HEK293 (cell line): Measurements from ENCODE around the gene LRRC8E.

ENCODE experiments used
- CTCF ChIA-PET: fragments of 350-600 bp; formaldehyde crosslinking; extraction: SDS; loops from one replicate; lab custom pipeline; 2021; ENCODE audit warnings: antibody characterized with exemption; lab: Yijun Ruan, JAX
- POLR2A ChIA-PET: fragments of 300-600 bp; formaldehyde crosslinking; extraction: SDS; loops from one replicate; lab custom pipeline; 2020; ENCODE audit warnings: antibody characterized with exemption, inconsistent platforms; lab: Yijun Ruan, JAX
- H3K27ac ChIP-seq: fragments of 200-500 bp; sonication (Bioruptor generic); 2 replicates; pipeline ENCODE4 v1.5.1; 2014; ENCODE audit warnings: low read depth, low read length, control low read depth, inconsistent platforms; ENCODE audit errors: extremely low read depth
- H3K36me3 ChIP-seq, 2 experiments: fragments of 200-500 bp in 1 of 2; sonication (Bioruptor generic) in 1 of 2; 1 replicate in 1 of 2; 2 replicates in 1 of 2; pipeline ENCODE4 v1.5.1; 2014 to 2017; ENCODE audit warnings: inconsistent platforms in 2 of 2, low read length in 2 of 2; ENCODE audit not compliant: control insufficient read depth in 2 of 2, insufficient read depth in 1 of 2
- H3K4me1 ChIP-seq: fragments of 200-500 bp; sonication (Bioruptor generic); 2 replicates; pipeline ENCODE4 v1.5.1; 2014; ENCODE audit warnings: mild to moderate bottlenecking, low read length, inconsistent platforms; ENCODE audit not compliant: control insufficient read depth, insufficient read depth
- H3K4me3 ChIP-seq: 2 replicates; pipeline ENCODE4 v1.5.1; 2011; ENCODE audit warnings: low read depth, mild to moderate bottlenecking, control low read depth, low read length, moderate library complexity
- H3K9me3 ChIP-seq: fragments of 200-500 bp; sonication (Bioruptor generic); 2 replicates; pipeline ENCODE4 v1.5.1; 2014; ENCODE audit warnings: low read depth, low read length, inconsistent platforms; ENCODE audit not compliant: control insufficient read depth, insufficient read depth
- HOXC10 ChIP-seq: sonication (generic); formaldehyde crosslinking; IDR thresholded peaks from 2 replicates; pipeline ENCODE4 v1.8.1; 2023; ENCODE audit warnings: mild to moderate bottlenecking, missing genetic modification reagents
- KLF16 ChIP-seq: fragments of 450-650 bp; formaldehyde crosslinking; IDR thresholded peaks from 2 replicates; pipeline ENCODE4 v1.5.1; 2017; ENCODE audit warnings: missing biosample characterization, missing genetic modification characterization
- KLF9 ChIP-seq: fragments of 450-650 bp; formaldehyde crosslinking; IDR thresholded peaks from 2 replicates; pipeline ENCODE4 v1.5.1; 2016; ENCODE audit warnings: missing biosample characterization, missing genetic modification characterization, low read depth
- REPIN1 ChIP-seq: fragments of 450-650 bp; formaldehyde crosslinking; IDR thresholded peaks from 2 replicates; pipeline ENCODE4 v1.5.1; 2017; ENCODE audit warnings: missing biosample characterization, missing genetic modification characterization, low read depth
- YY1 ChIP-seq: fragments of 450-650 bp; formaldehyde crosslinking; IDR thresholded peaks from 2 replicates; pipeline ENCODE4 v1.5.1; 2018; ENCODE audit warnings: missing biosample characterization, missing genetic modification characterization
- ZNF132 ChIP-seq: fragments of 450-650 bp; formaldehyde crosslinking; IDR thresholded peaks from 2 replicates; pipeline ENCODE4 v1.5.1; 2017; ENCODE audit warnings: missing biosample characterization, missing genetic modification characterization, borderline replicate concordance
- ZNF19 ChIP-seq: fragments of 450-650 bp; formaldehyde crosslinking; IDR thresholded peaks from 2 replicates; pipeline ENCODE4; 2016; ENCODE audit warnings: missing biosample characterization, missing genetic modification characterization, low read depth
- ZNF350 ChIP-seq: fragments of 450-650 bp; formaldehyde crosslinking; IDR thresholded peaks from 2 replicates; pipeline ENCODE4 v1.5.0; 2017; ENCODE audit warnings: missing biosample characterization, mild to moderate bottlenecking, missing genetic modification characterization
- ZNF423 ChIP-seq: fragments of 450-650 bp; formaldehyde crosslinking; IDR thresholded peaks from 2 replicates; pipeline ENCODE4 v1.5.1; 2016; ENCODE audit warnings: missing biosample characterization, missing genetic modification characterization
- ZNF48 ChIP-seq: fragments of 450-650 bp; formaldehyde crosslinking; IDR thresholded peaks from 2 replicates; pipeline ENCODE4 v1.5.1; 2016; ENCODE audit warnings: missing biosample characterization, missing genetic modification characterization
- ZNF544 ChIP-seq: fragments of 450-650 bp; formaldehyde crosslinking; IDR thresholded peaks from 2 replicates; pipeline ENCODE4 v1.5.0; 2017; ENCODE audit warnings: missing biosample characterization, missing genetic modification characterization
- ZNF585B ChIP-seq: fragments of 450-650 bp; formaldehyde crosslinking; IDR thresholded peaks from 2 replicates; pipeline ENCODE4 v1.5.1; 2016; ENCODE audit warnings: missing biosample characterization, missing genetic modification characterization
- ZNF623 ChIP-seq: fragments of 450-650 bp; formaldehyde crosslinking; IDR thresholded peaks from 2 replicates; pipeline ENCODE4 v1.5.1; 2016; ENCODE audit warnings: missing biosample characterization, missing genetic modification characterization
- ZNF830 ChIP-seq: fragments of 450-650 bp; IDR thresholded peaks from 2 replicates; pipeline ENCODE4 v1.5.0; 2018; ENCODE audit warnings: missing biosample characterization, missing genetic modification characterization, low read depth, mild to moderate bottlenecking, moderate library complexity
- TF ChIP-seq, protein P1 (sequence below): fragments of 450-650 bp; formaldehyde crosslinking; optimal IDR thresholded peaks from 2 replicates; pipeline ENCODE3; 2016; ENCODE audit warnings: missing biosample characterization, mild to moderate bottlenecking, missing genetic modification characterization
- TF ChIP-seq, protein P2 (sequence below): fragments of 450-650 bp; formaldehyde crosslinking; IDR thresholded peaks from 2 replicates; pipeline ENCODE4 v1.5.1; 2016; ENCODE audit warnings: missing biosample characterization, missing genetic modification characterization, borderline replicate concordance
- TF ChIP-seq, protein P3 (sequence below): fragments of 450-650 bp; formaldehyde crosslinking; IDR thresholded peaks from 2 replicates; pipeline ENCODE4 v1.5.1; 2016; ENCODE audit warnings: missing biosample characterization, missing genetic modification characterization
- TF ChIP-seq, protein P4 (sequence below): fragments of 450-650 bp; formaldehyde crosslinking; IDR thresholded peaks from 2 replicates; pipeline ENCODE4 v1.5.1; 2017; ENCODE audit warnings: missing biosample characterization, missing genetic modification characterization
- TF ChIP-seq, protein P5 (sequence below): fragments of 450-650 bp; formaldehyde crosslinking; IDR thresholded peaks from 2 replicates; pipeline ENCODE4 v1.5.1; 2016; ENCODE audit warnings: missing biosample characterization, missing genetic modification characterization
- TF ChIP-seq, protein P6 (sequence below): fragments of 450-650 bp; formaldehyde crosslinking; IDR thresholded peaks from 2 replicates; pipeline ENCODE4 v1.5.1; 2016; ENCODE audit warnings: missing biosample characterization, missing genetic modification characterization

LRRC8E gene

DNA sequence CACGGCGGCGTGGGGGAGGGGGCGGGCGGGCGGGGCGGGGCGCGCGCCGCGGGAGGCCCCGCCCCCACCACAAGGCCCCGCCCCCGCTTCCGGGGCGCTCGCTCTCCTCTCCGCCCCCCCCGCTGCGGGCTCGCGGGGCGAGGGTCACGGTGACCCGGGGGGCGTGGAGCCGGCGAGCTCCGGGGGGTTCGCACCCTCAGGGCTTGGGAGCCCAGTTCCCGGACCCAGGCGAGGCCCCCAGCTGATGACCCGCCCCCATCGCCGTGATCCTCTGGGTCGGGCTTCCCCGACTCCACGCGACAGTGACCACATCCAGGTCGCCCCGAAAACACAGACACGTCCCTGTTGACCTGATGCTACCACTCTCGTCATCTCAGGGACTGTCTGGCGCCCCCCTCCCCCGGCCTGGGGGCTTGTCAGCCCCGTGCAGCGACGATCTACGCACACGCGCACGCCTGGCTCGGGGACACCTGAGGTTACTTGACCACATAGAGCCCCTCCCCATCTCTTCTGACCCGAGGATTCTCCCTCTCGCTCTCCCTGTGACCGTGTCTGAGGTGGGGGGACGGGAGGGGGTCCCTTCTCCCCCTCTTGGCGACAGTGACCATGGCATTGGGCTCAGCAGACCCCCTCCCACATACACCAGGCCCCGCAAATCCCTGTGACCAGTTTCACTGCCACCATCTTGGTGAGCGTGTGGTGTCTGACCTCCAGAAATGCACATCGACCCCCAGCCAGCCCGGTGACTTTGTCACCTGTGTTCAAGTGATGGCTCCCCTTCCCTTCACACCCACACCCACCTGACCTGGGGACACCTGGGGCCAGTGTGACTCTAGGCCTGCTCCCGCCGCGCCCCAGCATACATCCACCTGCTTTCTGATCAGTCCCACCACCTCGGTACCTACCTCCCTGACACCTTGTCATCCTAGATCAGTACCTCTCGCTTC, 16.0 kb downstream of the LRRC8E start:
- Histone ChIP-seq H3K4me1 (peaks cover 5% of the 10 kb centered on the region; the same call in 1 of the 2 replicates), H3K9me3 (no peaks in the 10 kb centered on the region), H3K36me3 (peaks cover 0 to 35% of the 10 kb centered on the region in 2 experiments; a peak in 1 of 3 replicates), H3K4me3 (peak overlapping the region; percentile 90), H3K27ac (peak overlapping the region; percentile 77)
- CTCF ChIA-PET: interaction anchor here (0.8 to 1.5 kb wide), 12 partner anchors 11 to 85 kb away, joined by 3 to 12 read pairs (median 3); partner anchors contain the start of gene SNAPC2
- POLR2A ChIA-PET: interaction anchor here (1.0 to 1.9 kb wide), 16 partner anchors 8 to 97 kb away, joined by 3 to 25 read pairs (median 8); partner anchors contain the start of genes LRRC8E, PRR36, SNAPC2 and TGFBR3L
- TF ChIP-seq ZNF623 (tag by site-specific recombination) (no peak), KLF9 (tag by site-specific recombination) (peak; percentile 86), ZNF585B (tag by site-specific recombination) (no peak), HOXC10 (no peak), YY1 (tag by site-specific recombination) (no peak), ZNF830 (no peak), KLF16 (tag by site-specific recombination) (peak; percentile 35; the same call in 1 of the 2 replicates), ZNF48 (tag by site-specific recombination) (no peak), ZNF350 (no peak), ZNF423 (peak; percentile 88), ZNF544 (tag by site-specific recombination) (no peak), ZNF19 (tag by site-specific recombination) (no peak), ZNF132 (tag by site-specific recombination) (no peak), REPIN1 (no peak)
- TF ChIP-seq, protein P1, sequence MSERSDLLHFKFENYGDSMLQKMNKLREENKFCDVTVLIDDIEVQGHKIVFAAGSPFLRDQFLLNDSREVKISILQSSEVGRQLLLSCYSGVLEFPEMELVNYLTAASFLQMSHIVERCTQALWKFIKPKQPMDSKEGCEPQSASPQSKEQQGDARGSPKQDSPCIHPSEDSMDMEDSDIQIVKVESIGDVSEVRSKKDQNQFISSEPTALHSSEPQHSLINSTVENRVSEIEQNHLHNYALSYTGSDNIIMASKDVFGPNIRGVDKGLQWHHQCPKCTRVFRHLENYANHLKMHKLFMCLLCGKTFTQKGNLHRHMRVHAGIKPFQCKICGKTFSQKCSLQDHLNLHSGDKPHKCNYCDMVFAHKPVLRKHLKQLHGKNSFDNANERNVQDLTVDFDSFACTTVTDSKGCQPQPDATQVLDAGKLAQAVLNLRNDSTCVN (tag by site-specific recombination): peak; percentile 32
- TF ChIP-seq, protein P2, sequence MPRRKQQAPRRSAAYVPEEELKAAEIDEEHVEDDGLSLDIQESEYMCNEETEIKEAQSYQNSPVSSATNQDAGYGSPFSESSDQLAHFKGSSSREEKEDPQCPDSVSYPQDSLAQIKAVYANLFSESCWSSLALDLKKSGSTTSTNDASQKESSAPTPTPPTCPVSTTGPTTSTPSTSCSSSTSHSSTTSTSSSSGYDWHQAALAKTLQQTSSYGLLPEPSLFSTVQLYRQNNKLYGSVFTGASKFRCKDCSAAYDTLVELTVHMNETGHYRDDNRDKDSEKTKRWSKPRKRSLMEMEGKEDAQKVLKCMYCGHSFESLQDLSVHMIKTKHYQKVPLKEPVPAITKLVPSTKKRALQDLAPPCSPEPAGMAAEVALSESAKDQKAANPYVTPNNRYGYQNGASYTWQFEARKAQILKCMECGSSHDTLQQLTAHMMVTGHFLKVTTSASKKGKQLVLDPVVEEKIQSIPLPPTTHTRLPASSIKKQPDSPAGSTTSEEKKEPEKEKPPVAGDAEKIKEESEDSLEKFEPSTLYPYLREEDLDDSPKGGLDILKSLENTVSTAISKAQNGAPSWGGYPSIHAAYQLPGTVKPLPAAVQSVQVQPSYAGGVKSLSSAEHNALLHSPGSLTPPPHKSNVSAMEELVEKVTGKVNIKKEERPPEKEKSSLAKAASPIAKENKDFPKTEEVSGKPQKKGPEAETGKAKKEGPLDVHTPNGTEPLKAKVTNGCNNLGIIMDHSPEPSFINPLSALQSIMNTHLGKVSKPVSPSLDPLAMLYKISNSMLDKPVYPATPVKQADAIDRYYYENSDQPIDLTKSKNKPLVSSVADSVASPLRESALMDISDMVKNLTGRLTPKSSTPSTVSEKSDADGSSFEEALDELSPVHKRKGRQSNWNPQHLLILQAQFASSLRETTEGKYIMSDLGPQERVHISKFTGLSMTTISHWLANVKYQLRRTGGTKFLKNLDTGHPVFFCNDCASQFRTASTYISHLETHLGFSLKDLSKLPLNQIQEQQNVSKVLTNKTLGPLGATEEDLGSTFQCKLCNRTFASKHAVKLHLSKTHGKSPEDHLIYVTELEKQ (tag by site-specific recombination): no peak
- TF ChIP-seq, protein P3, sequence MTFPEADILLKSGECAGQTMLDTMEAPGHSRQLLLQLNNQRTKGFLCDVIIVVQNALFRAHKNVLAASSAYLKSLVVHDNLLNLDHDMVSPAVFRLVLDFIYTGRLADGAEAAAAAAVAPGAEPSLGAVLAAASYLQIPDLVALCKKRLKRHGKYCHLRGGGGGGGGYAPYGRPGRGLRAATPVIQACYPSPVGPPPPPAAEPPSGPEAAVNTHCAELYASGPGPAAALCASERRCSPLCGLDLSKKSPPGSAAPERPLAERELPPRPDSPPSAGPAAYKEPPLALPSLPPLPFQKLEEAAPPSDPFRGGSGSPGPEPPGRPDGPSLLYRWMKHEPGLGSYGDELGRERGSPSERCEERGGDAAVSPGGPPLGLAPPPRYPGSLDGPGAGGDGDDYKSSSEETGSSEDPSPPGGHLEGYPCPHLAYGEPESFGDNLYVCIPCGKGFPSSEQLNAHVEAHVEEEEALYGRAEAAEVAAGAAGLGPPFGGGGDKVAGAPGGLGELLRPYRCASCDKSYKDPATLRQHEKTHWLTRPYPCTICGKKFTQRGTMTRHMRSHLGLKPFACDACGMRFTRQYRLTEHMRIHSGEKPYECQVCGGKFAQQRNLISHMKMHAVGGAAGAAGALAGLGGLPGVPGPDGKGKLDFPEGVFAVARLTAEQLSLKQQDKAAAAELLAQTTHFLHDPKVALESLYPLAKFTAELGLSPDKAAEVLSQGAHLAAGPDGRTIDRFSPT (tag by site-specific recombination): no peak
- TF ChIP-seq, protein P4, sequence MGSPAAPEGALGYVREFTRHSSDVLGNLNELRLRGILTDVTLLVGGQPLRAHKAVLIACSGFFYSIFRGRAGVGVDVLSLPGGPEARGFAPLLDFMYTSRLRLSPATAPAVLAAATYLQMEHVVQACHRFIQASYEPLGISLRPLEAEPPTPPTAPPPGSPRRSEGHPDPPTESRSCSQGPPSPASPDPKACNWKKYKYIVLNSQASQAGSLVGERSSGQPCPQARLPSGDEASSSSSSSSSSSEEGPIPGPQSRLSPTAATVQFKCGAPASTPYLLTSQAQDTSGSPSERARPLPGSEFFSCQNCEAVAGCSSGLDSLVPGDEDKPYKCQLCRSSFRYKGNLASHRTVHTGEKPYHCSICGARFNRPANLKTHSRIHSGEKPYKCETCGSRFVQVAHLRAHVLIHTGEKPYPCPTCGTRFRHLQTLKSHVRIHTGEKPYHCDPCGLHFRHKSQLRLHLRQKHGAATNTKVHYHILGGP: no peak
- TF ChIP-seq, protein P5, sequence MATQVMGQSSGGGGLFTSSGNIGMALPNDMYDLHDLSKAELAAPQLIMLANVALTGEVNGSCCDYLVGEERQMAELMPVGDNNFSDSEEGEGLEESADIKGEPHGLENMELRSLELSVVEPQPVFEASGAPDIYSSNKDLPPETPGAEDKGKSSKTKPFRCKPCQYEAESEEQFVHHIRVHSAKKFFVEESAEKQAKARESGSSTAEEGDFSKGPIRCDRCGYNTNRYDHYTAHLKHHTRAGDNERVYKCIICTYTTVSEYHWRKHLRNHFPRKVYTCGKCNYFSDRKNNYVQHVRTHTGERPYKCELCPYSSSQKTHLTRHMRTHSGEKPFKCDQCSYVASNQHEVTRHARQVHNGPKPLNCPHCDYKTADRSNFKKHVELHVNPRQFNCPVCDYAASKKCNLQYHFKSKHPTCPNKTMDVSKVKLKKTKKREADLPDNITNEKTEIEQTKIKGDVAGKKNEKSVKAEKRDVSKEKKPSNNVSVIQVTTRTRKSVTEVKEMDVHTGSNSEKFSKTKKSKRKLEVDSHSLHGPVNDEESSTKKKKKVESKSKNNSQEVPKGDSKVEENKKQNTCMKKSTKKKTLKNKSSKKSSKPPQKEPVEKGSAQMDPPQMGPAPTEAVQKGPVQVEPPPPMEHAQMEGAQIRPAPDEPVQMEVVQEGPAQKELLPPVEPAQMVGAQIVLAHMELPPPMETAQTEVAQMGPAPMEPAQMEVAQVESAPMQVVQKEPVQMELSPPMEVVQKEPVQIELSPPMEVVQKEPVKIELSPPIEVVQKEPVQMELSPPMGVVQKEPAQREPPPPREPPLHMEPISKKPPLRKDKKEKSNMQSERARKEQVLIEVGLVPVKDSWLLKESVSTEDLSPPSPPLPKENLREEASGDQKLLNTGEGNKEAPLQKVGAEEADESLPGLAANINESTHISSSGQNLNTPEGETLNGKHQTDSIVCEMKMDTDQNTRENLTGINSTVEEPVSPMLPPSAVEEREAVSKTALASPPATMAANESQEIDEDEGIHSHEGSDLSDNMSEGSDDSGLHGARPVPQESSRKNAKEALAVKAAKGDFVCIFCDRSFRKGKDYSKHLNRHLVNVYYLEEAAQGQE (tag by site-specific recombination): no peak
- TF ChIP-seq, protein P6, sequence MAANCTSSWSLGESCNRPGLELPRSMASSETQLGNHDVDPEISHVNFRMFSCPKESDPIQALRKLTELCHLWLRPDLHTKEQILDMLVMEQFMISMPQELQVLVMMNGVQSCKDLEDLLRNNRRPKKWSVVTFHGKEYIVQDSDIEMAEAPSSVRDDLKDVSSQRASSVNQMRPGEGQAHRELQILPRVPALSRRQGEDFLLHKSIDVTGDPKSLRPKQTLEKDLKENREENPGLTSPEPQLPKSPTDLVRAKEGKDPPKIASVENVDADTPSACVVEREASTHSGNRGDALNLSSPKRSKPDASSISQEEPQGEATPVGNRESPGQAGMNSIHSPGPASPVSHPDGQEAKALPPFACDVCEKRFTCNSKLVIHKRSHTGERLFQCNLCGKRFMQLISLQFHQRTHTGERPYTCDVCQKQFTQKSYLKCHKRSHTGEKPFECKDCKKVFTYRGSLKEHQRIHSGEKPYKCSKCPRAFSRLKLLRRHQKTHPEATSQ (tag by site-specific recombination): no peak
